Prostate gland (tissue), 2 donors: ENCODE data around the gene PTPRD. TPM values are rescaled to one million over a fixed set of nuclear protein-coding genes. Genes with fewer than 3 reads are reported as not detected.
"Not testable (repeated sequence)": the region's sequence is repeated elsewhere in the genome, so short reads cannot be mapped to it uniquely, and the experiment has no call there.

Experiments used
- DNase-seq: peaks from one replicate; pipeline ENCODE4 v3.0.0-alpha.2; 2019; ENCODE audit warnings: low spot score
- H3K27ac ChIP-seq, 2 donors: fragments of 200-600 bp; sonication (generic); 2 replicates each; pipeline ENCODE4 v1.5.1; 2017 to 2019
- H3K27me3 ChIP-seq: fragments of 200-600 bp; sonication (generic); replicated peaks from 2 replicates; pipeline ENCODE4 v1.5.1; 2019; ENCODE audit not compliant: insufficient read depth
- H3K36me3 ChIP-seq, 2 donors: fragments of 200-600 bp; sonication (generic); 1 replicate in 1 of 2; 2 replicates in 1 of 2; pipeline versions ENCODE4 v1.5.1 to v1.8.1; 2017 to 2019
- H3K4me1 ChIP-seq: fragments of 200-600 bp; sonication (generic); replicated peaks from 2 replicates; pipeline ENCODE4 v1.5.1; 2019
- H3K4me3 ChIP-seq, 2 donors: fragments of 200-600 bp; sonication (generic); 2 replicates each; pipeline ENCODE4 v1.5.1; 2017 to 2019
- H3K9me3 ChIP-seq: fragments of 200-600 bp; sonication (generic); 2 replicates; pipeline ENCODE4 v1.5.1; 2017
- CTCF ChIP-seq, 4 experiments: fragments of 200-600 bp in 2 of 4; fragments of 450-650 bp in 2 of 4; sonication (generic) in 2 of 4; IDR thresholded peaks; 1 replicate in 3 of 4; 2 replicates in 1 of 4; pipeline ENCODE4 v1.5.1; 2016 to 2019; ENCODE audit warnings: antibody characterized with exemption in 4 of 4, mild to moderate bottlenecking in 2 of 4, moderate library complexity in 2 of 4
- POLR2A ChIP-seq: fragments of 450-650 bp; IDR thresholded peaks from one replicate; pipeline ENCODE4 v1.6.1; 2016; ENCODE audit warnings: antibody characterized with exemption, mild to moderate bottlenecking
- POLR2AphosphoS5 ChIP-seq: sonication (generic); formaldehyde crosslinking; IDR thresholded peaks from one replicate; pipeline ENCODE4 v1.6.1; 2017; ENCODE audit warnings: antibody characterized with exemption
- WGBS: methylation state at CpG from one replicate; pipeline ENCODE4 v1.1.5; 2018; 5-methylcytosine and 5-hydroxymethylcytosine counted together
- intact Hi-C: fragments of 100-400 bp; cut with DNase I; formaldehyde crosslinking; loops from one replicate; pipeline ENCODE4 v1.14.2; 2022
- total RNA-seq, 2 donors: library from RNA; depleted of rRNA; stranded (reverse); fragments of >200 nt; gene quantifications; one replicate each; pipeline ENCODE4 v1.1.0, GENCODE V29; 2016

PTPRD gene
- total RNA-seq, 2 donors from 2014 or later, result 5.8 to 23.1 TPM

GRCh38 chr9:9938432-9938831 is 674.4 kb downstream of the PTPRD start:
- no peak for DNase-seq
- Histone ChIP-seq H3K27me3 (no peaks in the 10 kb centered on the region), H3K4me1 (no peaks in the 10 kb centered on the region), H3K27ac (no peak overlapping the region), H3K9me3 (no peaks in the 10 kb centered on the region), H3K36me3 (no peaks in the 10 kb centered on the region), H3K4me3 (no peak overlapping the region)
- TF ChIP-seq POLR2AphosphoS5 (no peak), CTCF (IDR thresholded peaks at IDR 0.05) (no peak), POLR2A (no peak)
- intact Hi-C loops, result no loop called here
- 92% methylated on average over 4 of the region's 4 CpGs for WGBS

DNA sequence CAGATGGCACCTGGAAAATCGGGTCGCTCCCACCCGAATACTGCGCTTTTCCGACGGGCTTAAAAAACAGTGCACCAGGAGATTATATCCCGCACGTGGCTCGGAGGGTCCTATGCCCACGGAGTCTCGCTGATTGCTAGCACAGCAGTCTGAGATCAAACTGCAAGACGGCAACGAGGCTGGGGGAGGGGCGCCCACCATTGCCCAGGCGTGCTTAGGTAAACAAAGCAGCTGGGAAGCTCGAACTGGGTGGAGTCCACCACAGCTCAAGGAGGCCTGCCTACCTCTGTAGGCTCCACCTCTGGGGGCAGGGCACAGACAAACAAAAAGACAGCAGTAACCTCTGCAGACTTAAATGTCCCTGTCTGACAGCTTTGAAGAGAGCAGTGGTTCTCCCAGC is 681.3 kb downstream of the PTPRD start:
- H3K4me3 ChIP-seq, H3K9me3 ChIP-seq, H3K36me3 ChIP-seq, H3K4me1 ChIP-seq, H3K27me3 ChIP-seq, H3K27ac ChIP-seq, DNase-seq, intact Hi-C loops: not testable (repeated sequence)
- WGBS, result 81% methylated on average over 16 of the region's 16 CpGs

GRCh38 chr9:9924376-9924775 is 688.4 kb downstream of the PTPRD start:
- TF ChIP-seq POLR2AphosphoS5 (no peak), CTCF (IDR thresholded peaks at IDR 0.05) (no peak), POLR2A (no peak)
- 74% methylated on average over 3 of the region's 3 CpGs for WGBS
- no peaks in the 10 kb centered on the region for H3K27me3 ChIP-seq
- no peak overlapping the region for H3K27ac ChIP-seq
- no peak for DNase-seq
- H3K4me3 ChIP-seq, result no peak overlapping the region
- H3K4me1 ChIP-seq, result no peaks in the 10 kb centered on the region
- intact Hi-C loops, result no loop called here
- no peaks in the 10 kb centered on the region for H3K36me3 ChIP-seq
- H3K9me3 ChIP-seq, result no peaks in the 10 kb centered on the region

DNA sequence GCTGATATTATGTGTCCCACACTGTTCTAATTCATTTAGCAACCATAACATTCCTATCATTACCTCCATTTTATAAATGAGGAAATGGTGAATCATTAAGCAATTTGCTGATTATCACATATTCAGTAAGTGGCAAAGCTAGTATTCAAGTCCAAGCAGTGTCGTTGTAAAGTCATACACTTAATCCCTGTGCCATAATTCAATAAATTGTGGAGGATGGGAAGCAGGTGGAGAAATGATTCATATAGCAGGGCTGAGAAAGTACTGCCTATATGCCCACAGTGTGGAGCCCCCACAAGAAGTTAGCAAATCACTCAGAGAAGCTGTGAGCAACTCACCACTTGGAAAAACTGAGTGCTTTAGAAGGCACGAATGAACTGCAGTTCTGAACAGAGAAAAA is 691.0 kb downstream of the PTPRD start:
- Histone ChIP-seq H3K27ac (no peak overlapping the region), H3K9me3 (no peaks in the 10 kb centered on the region), H3K4me3 (no peak overlapping the region), H3K4me1 (no peaks in the 10 kb centered on the region), H3K36me3 (no peaks in the 10 kb centered on the region), H3K27me3 (no peaks in the 10 kb centered on the region)
- TF ChIP-seq POLR2AphosphoS5, result no peak
- TF ChIP-seq POLR2A, result no peak
- no peak for TF ChIP-seq CTCF (IDR thresholded peaks at IDR 0.05)
- intact Hi-C loops, result no loop called here
- WGBS, result 69% methylated on average over 2 of the region's 2 CpGs
- no peak for DNase-seq

DNA sequence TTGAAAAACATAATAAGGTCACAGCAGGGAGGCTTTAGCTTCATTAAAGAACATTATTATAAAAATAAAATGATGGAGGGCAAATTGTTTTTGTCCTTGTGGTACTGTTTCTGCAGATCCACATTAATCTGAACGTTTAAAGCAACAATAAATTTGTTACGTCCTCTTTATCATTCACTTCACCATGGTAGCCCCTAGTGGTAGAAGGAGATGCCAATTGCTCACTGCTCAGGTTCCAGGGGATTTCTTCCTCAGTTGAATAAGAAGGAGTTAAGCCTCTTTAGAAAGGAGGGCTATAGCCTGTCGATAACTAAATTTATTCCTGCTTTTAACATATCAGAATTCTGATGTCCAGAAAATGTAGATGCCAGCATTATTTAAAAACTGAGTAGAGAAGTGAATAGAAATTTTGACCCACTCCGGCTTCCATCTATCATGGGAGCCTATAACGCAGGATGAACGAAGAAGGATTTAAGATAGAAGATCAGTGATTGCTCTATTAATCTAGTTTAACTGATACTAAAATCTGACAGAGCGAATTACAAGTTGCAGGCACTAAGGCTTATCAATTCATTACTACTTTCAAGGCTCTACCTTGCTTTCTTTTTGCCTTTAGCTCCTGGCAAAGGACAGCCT is 692.3 kb downstream of the PTPRD start:
- DNase-seq, result no peak
- Histone ChIP-seq H3K27me3 (no peaks in the 10 kb centered on the region), H3K9me3 (no peaks in the 10 kb centered on the region), H3K27ac (no peak overlapping the region), H3K4me1 (no peaks in the 10 kb centered on the region), H3K36me3 (no peaks in the 10 kb centered on the region), H3K4me3 (no peak overlapping the region)
- TF ChIP-seq POLR2AphosphoS5, result no peak
- intact Hi-C loops, result no loop called here
- WGBS, result 66% methylated on average over 7 of the region's 7 CpGs

DNA sequence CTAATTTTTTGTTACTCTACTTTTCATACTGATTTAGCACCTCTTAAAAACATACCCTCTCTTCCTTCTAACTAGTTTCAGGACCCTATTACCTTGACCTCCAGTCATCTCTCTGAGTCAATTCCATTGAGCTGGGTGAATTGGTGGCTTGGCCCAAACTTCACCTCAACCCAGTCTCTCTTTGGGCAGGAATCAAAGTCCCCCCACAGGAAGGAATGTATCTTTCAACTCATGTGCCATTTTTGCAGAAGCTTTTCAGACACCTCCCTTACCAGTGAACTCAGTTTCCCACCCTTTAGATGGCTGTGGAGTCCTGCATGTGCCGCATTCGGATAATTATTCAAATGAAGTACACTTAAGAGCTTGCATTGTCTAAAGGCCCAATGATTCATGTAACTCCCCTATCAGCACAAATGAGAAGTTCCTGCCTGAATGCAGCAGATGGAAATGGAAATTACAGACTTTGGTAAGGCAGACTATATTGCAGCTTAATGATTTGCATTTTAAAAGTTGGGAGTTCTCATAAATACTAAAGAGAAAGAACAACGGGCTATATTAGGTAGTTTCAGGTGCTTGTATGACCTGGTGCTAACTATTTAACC is 693.5 kb downstream of the PTPRD start:
- Histone ChIP-seq H3K27me3 (no peaks in the 10 kb centered on the region), H3K36me3 (no peaks in the 10 kb centered on the region), H3K27ac (no peak overlapping the region), H3K4me3 (no peak overlapping the region), H3K9me3 (no peaks in the 10 kb centered on the region), H3K4me1 (no peaks in the 10 kb centered on the region)
- intact Hi-C loops, result no loop called here
- TF ChIP-seq POLR2AphosphoS5 (no peak), CTCF (IDR thresholded peaks at IDR 0.05) (no peak), POLR2A (no peak)
- DNase-seq, result no peak
- WGBS, result 72% methylated on average over 3 of the region's 3 CpGs
